Trophoblast cell (in vitro differentiated cells and primary cell): ENCODE measurements around the gene SERINC5. TPM values are rescaled to one million over a fixed set of nuclear protein-coding genes. Genes with fewer than 3 reads are reported as not detected.
"Not testable (repeated sequence)": the region's sequence is repeated elsewhere in the genome, so short reads cannot be mapped to it uniquely, and the experiment has no call there.

Experiments used
- DNase-seq, 2 donors: peaks; one replicate each; pipeline ENCODE4 v3.0.0-alpha.2; 2016
- H2AFZ ChIP-seq: 2 replicates; pipeline ENCODE4 v1.6.1; 2013; ENCODE audit warnings: low read length, moderate library complexity, mild to moderate bottlenecking; ENCODE audit not compliant: insufficient read depth, poor library complexity
- H2AK5ac ChIP-seq: 2 replicates; pipeline ENCODE4 v1.6.1; 2013; ENCODE audit warnings: mild to moderate bottlenecking, low read length
- H2BK120ac ChIP-seq: 2 replicates; pipeline ENCODE4 v1.6.1; 2013; ENCODE audit warnings: low read length, mild to moderate bottlenecking, moderate library complexity; ENCODE audit not compliant: insufficient read depth, poor library complexity
- H2BK12ac ChIP-seq: 2 replicates; pipeline ENCODE4 v1.6.1; 2013; ENCODE audit warnings: mild to moderate bottlenecking, low read length, moderate library complexity
- H2BK5ac ChIP-seq: 2 replicates; pipeline ENCODE4 v1.6.1; 2013; ENCODE audit warnings: low read length, low read depth, moderate library complexity, mild to moderate bottlenecking; ENCODE audit not compliant: poor library complexity
- H3K14ac ChIP-seq: 2 replicates; pipeline ENCODE4 v1.6.1; 2013; ENCODE audit warnings: mild to moderate bottlenecking, low read length
- H3K18ac ChIP-seq: 2 replicates; pipeline ENCODE4 v1.6.1; 2013; ENCODE audit warnings: mild to moderate bottlenecking, low read length
- H3K23ac ChIP-seq: 2 replicates; pipeline ENCODE4 v1.6.1; 2013; ENCODE audit warnings: low read length
- H3K27ac ChIP-seq: 2 replicates; pipeline ENCODE4 v1.5.1; 2013; ENCODE audit warnings: low read depth, mild to moderate bottlenecking, inconsistent platforms, low read length, moderate library complexity
- H3K27me3 ChIP-seq: 2 replicates; pipeline ENCODE4 v1.6.1; 2013; ENCODE audit warnings: inconsistent platforms, mild to moderate bottlenecking, low read length, moderate library complexity; ENCODE audit not compliant: insufficient read depth
- H3K36me3 ChIP-seq, 2 experiments: 1 replicate in 1 of 2; 2 replicates in 1 of 2; pipeline ENCODE4 v1.6.1; 2013; ENCODE audit warnings: low read length in 2 of 2, mild to moderate bottlenecking in 2 of 2, moderate library complexity in 1 of 2; ENCODE audit not compliant: insufficient read depth in 2 of 2, control insufficient read depth in 1 of 2
- H3K4ac ChIP-seq: 2 replicates; pipeline ENCODE4 v1.6.1; 2013; ENCODE audit warnings: low read depth, mild to moderate bottlenecking, low read length, moderate library complexity
- H3K4me1 ChIP-seq, 2 experiments: 1 replicate in 1 of 2; 2 replicates in 1 of 2; pipeline ENCODE4 v1.6.1; 2013; ENCODE audit warnings: low read length in 2 of 2, mild to moderate bottlenecking in 2 of 2, moderate library complexity in 1 of 2; ENCODE audit not compliant: insufficient read depth in 2 of 2, control insufficient read depth in 1 of 2
- H3K4me2 ChIP-seq: 2 replicates; pipeline ENCODE4 v1.6.1; 2013; ENCODE audit warnings: inconsistent platforms, mild to moderate bottlenecking, low read length, moderate library complexity
- H3K4me3 ChIP-seq: 2 replicates; pipeline ENCODE4 v1.5.1; 2013; ENCODE audit warnings: mild to moderate bottlenecking, low read depth, low read length, inconsistent platforms
- H3K79me1 ChIP-seq: one replicate; pipeline ENCODE4 v1.6.1; 2013; ENCODE audit warnings: low read length
- H3K79me2 ChIP-seq: 2 replicates; pipeline ENCODE4 v1.6.1; 2013; ENCODE audit warnings: low read length, mild to moderate bottlenecking; ENCODE audit not compliant: control insufficient read depth, insufficient read depth, poor library complexity
- H3K9ac ChIP-seq: 2 replicates; pipeline ENCODE4 v1.6.1; 2013; ENCODE audit warnings: mild to moderate bottlenecking, low read length
- H3K9me3 ChIP-seq: 2 replicates; pipeline ENCODE4 v1.6.1; 2013; ENCODE audit warnings: low read depth, mild to moderate bottlenecking, control low read depth, inconsistent platforms, low read length; ENCODE audit not compliant: insufficient read depth
- H4K12ac ChIP-seq: 2 replicates; pipeline ENCODE4 v1.6.1; 2013; ENCODE audit warnings: low read depth, mild to moderate bottlenecking, low read length, moderate library complexity
- H4K8ac ChIP-seq: 2 replicates; pipeline ENCODE4 v1.6.1; 2013; ENCODE audit warnings: low read depth, mild to moderate bottlenecking, low read length, moderate library complexity
- H4K91ac ChIP-seq: one replicate; pipeline ENCODE4 v1.6.1; 2013; ENCODE audit warnings: low read depth, mild to moderate bottlenecking, low read length, moderate library complexity
- WGBS: extraction: QIAGEN DNeasy Blood & Tissue Kit; methylation state at CpG from one replicate; pipeline ENCODE4 v1.1.7; 2013; ENCODE audit warnings: missing lambda C conversion rate; ENCODE audit not compliant: insufficient read length, insufficient coverage; ENCODE audit errors: extremely low coverage; 5-methylcytosine and 5-hydroxymethylcytosine counted together
- polyA plus RNA-seq: library from polyadenylated mRNA; stranded (reverse); fragments of 200-250 nt; gene quantifications from 2 replicates; pipeline ENCODE4 v1.2.3, GENCODE V29; 2013

SERINC5 gene
- polyA plus RNA-seq = 106 and 110 TPM in 2 replicates

- H4K8ac ChIP-seq = peak within 1 kb of the TSS; percentile 98
- H3K9ac ChIP-seq = peak within 1 kb of the TSS; percentile 91
- peak within 1 kb of the TSS; percentile 87 for H2BK12ac ChIP-seq
- H3K4me1 ChIP-seq = peaks cover 19 to 24% of the 10 kb centered on the region in 2 experiments
- H3K14ac ChIP-seq = peak within 1 kb of the TSS; percentile 99
- H3K27ac ChIP-seq = peak within 1 kb of the TSS; percentile 90
- peak within 1 kb of the TSS; percentile 97 for H4K12ac ChIP-seq
- peaks cover 38% of the 10 kb centered on the region for H3K79me2 ChIP-seq
- H2AFZ ChIP-seq = peak within 1 kb of the TSS; percentile 97
- peak within 1 kb of the TSS; percentile 98 for H2BK5ac ChIP-seq
- peak within 1 kb of the TSS; percentile 95 for H3K4me2 ChIP-seq
- peaks cover 3 to 5% of the 10 kb centered on the region in 2 experiments for H3K36me3 ChIP-seq
- peak within 1 kb of the TSS; percentile 95 for H4K91ac ChIP-seq
- no CpG with 5 or more reads among the region's 87 CpGs for whole genome bisulfite sequencing
- H3K27me3 ChIP-seq = no peaks in the 10 kb centered on the region
- DNase-seq = peak; percentile 64 to 85
- H3K79me1 ChIP-seq = peaks cover 28% of the 10 kb centered on the region
- peak within 1 kb of the TSS; percentile 97 for H2AK5ac ChIP-seq
- peak within 1 kb of the TSS; percentile 95 for H3K4ac ChIP-seq
- no peaks in the 10 kb centered on the region for H3K9me3 ChIP-seq
- H3K23ac ChIP-seq = peak within 1 kb of the TSS; percentile 29
- H2BK120ac ChIP-seq = peak within 1 kb of the TSS; percentile 98
- H3K4me3 ChIP-seq = peak within 1 kb of the TSS; percentile 90
- peak within 1 kb of the TSS; percentile 98 for H3K18ac ChIP-seq
Observed at GRCh38 chr5:80255811-80256712, at the start of gene SERINC5. Gene SERINC5, minus strand, starts transcription at chr5:80256048. Its CDS starts 126 bp downstream, at chr5:80255922.

GRCh38 chr5:80302636-80303035, 46.8 kb upstream of the SERINC5 start:
- H3K27me3 ChIP-seq = no peaks in the 10 kb centered on the region
- H3K18ac ChIP-seq = no peak overlapping the region
- no peak overlapping the region for H2AFZ ChIP-seq
- H3K4me2 ChIP-seq = no peak overlapping the region
- H4K12ac ChIP-seq = no peak overlapping the region
- no peak overlapping the region for H3K23ac ChIP-seq
- no peak overlapping the region for H3K4me3 ChIP-seq
- no peak overlapping the region for H2BK12ac ChIP-seq
- no peaks in the 10 kb centered on the region for H3K4me1 ChIP-seq
- H2BK120ac ChIP-seq = no peak overlapping the region
- no peak overlapping the region for H3K27ac ChIP-seq
- no peak overlapping the region for H4K8ac ChIP-seq
- no peak overlapping the region for H4K91ac ChIP-seq
- peaks cover 8% of the 10 kb centered on the region for H3K9me3 ChIP-seq
- no peak for DNase-seq
- no peak overlapping the region for H3K14ac ChIP-seq
- H3K79me2 ChIP-seq = no peaks in the 10 kb centered on the region
- no peak overlapping the region for H2AK5ac ChIP-seq
- no peak overlapping the region for H3K9ac ChIP-seq
- no peak overlapping the region for H3K4ac ChIP-seq
- H2BK5ac ChIP-seq = no peak overlapping the region
- H3K36me3 ChIP-seq = no peaks in the 10 kb centered on the region
- no peaks in the 10 kb centered on the region for H3K79me1 ChIP-seq
- no CpG with 5 or more reads among the region's 11 CpGs for WGBS

GRCh38 chr5:80301342-80301741, 45.5 kb upstream of the SERINC5 start:
- H3K9me3 ChIP-seq, H3K18ac ChIP-seq, H2BK12ac ChIP-seq, H3K36me3 ChIP-seq, H3K4ac ChIP-seq, H3K4me2 ChIP-seq, H4K8ac ChIP-seq, H2BK120ac ChIP-seq, H3K27ac ChIP-seq, H3K27me3 ChIP-seq, H3K9ac ChIP-seq, H2BK5ac ChIP-seq, H2AK5ac ChIP-seq, DNase-seq, H3K4me1 ChIP-seq, H3K4me3 ChIP-seq, H4K12ac ChIP-seq, H3K23ac ChIP-seq, H3K14ac ChIP-seq, H3K79me1 ChIP-seq, H3K79me2 ChIP-seq, H4K91ac ChIP-seq, H2AFZ ChIP-seq: not testable (repeated sequence)
- no CpG with 5 or more reads among the region's 34 CpGs for WGBS

- not testable (repeated sequence) for H3K9me3 ChIP-seq, H2AK5ac ChIP-seq, H3K27me3 ChIP-seq, H3K14ac ChIP-seq, H2BK5ac ChIP-seq, H3K4me3 ChIP-seq, H4K8ac ChIP-seq, DNase-seq, H4K12ac ChIP-seq, H3K4me1 ChIP-seq, H2AFZ ChIP-seq, H3K18ac ChIP-seq, H4K91ac ChIP-seq, H3K9ac ChIP-seq, H3K4me2 ChIP-seq, H3K27ac ChIP-seq, H3K23ac ChIP-seq, H2BK12ac ChIP-seq, H2BK120ac ChIP-seq, H3K4ac ChIP-seq, H3K79me2 ChIP-seq, H3K36me3 ChIP-seq, H3K79me1 ChIP-seq
- WGBS = no CpG with 5 or more reads among the region's 27 CpGs
Observed at GRCh38 chr5:80300796-80301195, 44.9 kb upstream of the SERINC5 start.
